GM12864 (cell line): ENCODE measurements around the gene IMMP2L.

ENCODE experiments used
- DNase-seq: peaks from one replicate; pipeline ENCODE4 v3.0.0-alpha.2; 2011; ENCODE audit warnings: low read depth
- H3K4me3 ChIP-seq: 2 replicates; pipeline ENCODE4 v1.5.1; 2011; ENCODE audit warnings: mild to moderate bottlenecking, low read depth, low read length, control low read depth
- TF ChIP-seq, protein P1 (sequence below): IDR thresholded peaks from 2 replicates; pipeline ENCODE4 v1.5.1; 2011; ENCODE audit warnings: low read depth, mild to moderate bottlenecking, moderate library complexity, low read length, control low read depth, inconsistent platforms; ENCODE audit errors: missing control alignments

The IMMP2L gene

DNA sequence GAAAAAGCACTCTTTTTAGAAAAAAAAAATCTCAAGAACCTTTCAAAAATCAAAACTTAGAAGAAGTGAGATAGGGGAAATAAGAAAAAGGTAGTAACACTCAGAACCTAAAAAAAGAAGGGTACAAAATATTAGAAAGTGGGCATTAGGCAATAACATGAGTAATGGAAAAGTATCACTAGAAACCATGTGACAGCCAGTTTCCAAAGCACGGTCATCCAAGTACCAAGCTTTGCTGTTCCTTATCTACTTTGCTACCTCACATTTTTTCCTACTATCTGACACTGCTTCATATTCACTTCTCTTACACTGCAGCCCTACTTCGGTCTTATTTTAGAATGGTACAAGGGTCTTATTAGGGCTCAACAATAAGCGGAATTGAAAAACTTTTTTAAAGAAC lies 30.3 kb downstream of the IMMP2L start:
- no peak overlapping the region for H3K4me3 ChIP-seq
- no peak for DNase-seq
- TF ChIP-seq, protein P1, sequence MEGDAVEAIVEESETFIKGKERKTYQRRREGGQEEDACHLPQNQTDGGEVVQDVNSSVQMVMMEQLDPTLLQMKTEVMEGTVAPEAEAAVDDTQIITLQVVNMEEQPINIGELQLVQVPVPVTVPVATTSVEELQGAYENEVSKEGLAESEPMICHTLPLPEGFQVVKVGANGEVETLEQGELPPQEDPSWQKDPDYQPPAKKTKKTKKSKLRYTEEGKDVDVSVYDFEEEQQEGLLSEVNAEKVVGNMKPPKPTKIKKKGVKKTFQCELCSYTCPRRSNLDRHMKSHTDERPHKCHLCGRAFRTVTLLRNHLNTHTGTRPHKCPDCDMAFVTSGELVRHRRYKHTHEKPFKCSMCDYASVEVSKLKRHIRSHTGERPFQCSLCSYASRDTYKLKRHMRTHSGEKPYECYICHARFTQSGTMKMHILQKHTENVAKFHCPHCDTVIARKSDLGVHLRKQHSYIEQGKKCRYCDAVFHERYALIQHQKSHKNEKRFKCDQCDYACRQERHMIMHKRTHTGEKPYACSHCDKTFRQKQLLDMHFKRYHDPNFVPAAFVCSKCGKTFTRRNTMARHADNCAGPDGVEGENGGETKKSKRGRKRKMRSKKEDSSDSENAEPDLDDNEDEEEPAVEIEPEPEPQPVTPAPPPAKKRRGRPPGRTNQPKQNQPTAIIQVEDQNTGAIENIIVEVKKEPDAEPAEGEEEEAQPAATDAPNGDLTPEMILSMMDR = no peak

DNA sequence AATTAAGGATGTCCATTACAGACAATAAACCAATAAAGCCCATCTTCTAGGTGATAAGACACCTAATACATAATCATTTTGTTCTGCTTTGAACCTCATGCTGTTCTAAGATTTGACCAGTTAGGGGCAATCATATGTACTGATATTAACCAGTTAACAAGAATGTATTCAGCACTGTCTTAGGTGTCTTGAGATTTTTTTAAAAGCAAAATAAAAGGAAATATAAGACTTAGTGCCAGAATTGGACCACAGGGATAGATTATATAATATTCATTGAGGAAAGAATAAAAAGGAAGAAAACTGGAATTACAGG lies 32.0 kb downstream of the IMMP2L start:
- no peak for DNase-seq
- no peak overlapping the region for H3K4me3 ChIP-seq
- TF ChIP-seq, protein P1 = no peak

DNA sequence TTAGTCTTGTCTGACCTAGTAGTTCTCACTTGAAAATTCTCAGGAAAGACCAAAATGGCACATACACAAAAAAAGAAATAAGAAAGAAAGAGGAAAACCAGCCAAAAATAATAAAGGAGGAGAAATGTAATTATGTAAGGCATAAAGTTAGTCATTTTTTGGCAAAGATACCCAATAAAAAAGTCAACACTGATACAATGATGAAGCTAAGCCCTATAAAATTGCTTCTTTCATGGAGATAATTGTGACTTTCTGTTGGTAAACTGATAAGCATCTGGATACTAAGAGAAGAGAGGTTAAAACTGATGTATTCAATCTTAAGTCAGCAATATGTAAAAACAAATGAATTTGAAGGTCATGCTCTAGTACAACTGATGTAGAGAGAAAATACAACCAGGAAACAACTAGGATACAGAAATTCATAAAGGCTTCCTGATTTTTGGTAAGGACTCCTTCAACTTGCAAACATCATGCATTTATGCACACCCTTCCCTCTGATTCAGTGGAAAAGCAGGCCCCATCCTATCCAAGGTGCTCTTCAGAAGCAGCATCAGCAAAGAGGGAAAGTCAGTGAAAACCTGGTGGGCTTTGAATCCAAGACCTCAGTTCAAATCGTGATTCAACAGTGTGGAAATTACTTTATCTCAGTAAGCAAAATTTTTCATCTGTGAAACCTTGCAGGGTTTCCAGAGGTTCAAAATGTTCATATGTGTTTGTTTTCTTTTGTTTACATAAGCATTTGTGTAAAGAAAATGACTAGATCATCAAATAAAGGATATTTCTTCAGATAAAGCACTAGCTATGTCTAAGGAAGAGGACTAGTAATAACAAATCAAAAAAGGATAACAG lies 32.6 kb downstream of the IMMP2L start:
- TF ChIP-seq, protein P1 = no peak
- no peak for DNase-seq
- no peak overlapping the region for H3K4me3 ChIP-seq

DNA sequence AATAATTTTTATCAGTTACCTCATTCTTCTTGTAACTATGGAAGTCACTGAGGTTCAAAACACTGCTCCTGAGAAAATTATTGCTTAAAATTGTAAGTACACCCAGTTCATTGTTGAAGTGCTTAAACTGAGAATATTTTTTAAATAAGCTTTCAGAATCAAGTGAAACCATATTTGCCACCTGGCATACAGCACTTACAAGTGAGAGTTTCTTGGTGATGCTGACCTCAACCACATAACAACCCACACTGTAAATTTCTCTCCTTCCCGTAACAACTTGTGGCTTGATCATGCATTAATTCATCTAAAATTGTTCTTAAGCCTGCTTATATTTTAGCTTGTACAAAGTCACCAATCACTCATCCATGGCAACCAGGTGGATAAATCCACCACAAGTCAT lies 34.0 kb downstream of the IMMP2L start:
- no peak overlapping the region for H3K4me3 ChIP-seq
- DNase-seq = peak; percentile 47
- TF ChIP-seq, protein P1 = no peak

DNA sequence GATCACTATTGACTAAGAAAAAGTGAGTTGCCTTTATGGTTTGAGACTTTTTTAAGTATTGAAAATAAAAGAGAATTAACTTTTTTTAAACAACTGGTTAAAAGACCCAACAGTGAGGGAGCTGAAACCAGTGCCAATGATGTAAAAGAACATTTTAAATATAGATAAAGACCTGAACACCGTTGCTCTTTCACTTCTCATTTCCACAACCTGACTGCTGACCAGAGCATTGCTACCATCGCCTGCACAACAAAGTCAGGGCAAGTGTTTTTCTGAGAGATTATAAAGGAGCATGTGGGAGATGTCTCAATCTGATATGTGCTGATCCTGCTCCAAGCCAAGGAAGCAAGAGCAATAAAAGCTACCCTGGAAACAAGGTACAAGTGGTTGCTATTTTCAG lies 34.7 kb downstream of the IMMP2L start:
- DNase-seq = peak; percentile 34
- TF ChIP-seq, protein P1 = no peak
- no peak overlapping the region for H3K4me3 ChIP-seq

DNA sequence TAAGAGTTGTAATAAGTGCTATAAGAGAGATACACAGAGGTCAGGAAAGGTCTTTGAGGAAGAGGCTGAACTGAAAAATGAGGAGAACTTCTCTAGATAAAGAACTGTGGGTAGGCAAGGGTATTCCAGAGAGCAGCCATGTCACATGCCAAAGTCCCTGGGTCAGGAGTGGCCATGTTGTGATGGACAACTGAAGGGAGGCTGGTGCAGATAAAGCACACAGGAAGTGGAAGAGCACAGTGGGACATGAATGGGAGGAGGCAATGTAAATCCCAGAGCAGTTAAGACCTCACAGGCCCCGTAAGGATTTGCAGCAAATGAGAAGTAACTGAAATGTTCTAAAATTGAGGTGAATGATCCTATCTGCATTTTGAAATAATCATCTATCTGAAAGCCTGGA lies 37.2 kb downstream of the IMMP2L start:
- TF ChIP-seq, protein P1 = no peak
- DNase-seq = no peak
- H3K4me3 ChIP-seq = no peak overlapping the region

DNA sequence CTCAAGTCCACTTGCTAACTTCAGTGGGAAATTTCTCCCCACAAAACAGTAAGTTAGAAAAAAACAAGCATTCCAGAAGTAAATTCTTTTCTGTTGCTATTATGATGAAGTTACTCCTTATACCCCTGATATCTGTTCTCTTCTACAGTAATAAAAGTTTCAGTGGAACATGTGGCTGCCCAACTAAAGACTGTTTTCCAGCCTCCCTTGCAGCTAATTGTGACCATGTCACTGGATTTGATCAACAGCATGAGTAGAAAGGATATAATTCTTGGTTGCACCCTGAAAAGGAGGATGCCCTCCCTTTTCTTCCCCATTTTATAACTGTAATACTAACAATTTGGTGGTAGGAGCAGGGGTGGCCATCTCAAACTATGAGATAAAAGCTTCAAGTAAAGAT lies 40.6 kb downstream of the IMMP2L start:
- H3K4me3 ChIP-seq = no peak overlapping the region
- DNase-seq = no peak
- TF ChIP-seq, protein P1 = no peak
